Measurements from ENCODE around the gene KLHDC3. TPM values are rescaled to one million over a fixed set of nuclear protein-coding genes. Genes with fewer than 3 reads are reported as not detected.
A peak's percentile ranks its signal among the peaks of the same experiment; 100 is the strongest.

The KLHDC3 gene
- 10 to 100 TPM; 53.4 to 84.1 (median 57.3) TPM for total RNA-seq
- long read RNA-seq, donor 1, transcript KLHDC3-202 (11 exons, 1,909 nt) = major isoform, 144 of 168 reads
- long read RNA-seq, donor 1, partial matches to known transcripts = 14 of 168 reads
- long read RNA-seq, donor 1, other reads (novel, unspliced or antisense) = 10 of 168 reads
- long read RNA-seq, donor 2, transcript KLHDC3-202 (11 exons, 1,909 nt) = major isoform, 58 of 64 reads
- long read RNA-seq, donor 2, partial matches to known transcripts = 2 of 64 reads
- long read RNA-seq, donor 2, other reads (novel, unspliced or antisense) = 4 of 64 reads

- Histone ChIP-seq H3K4me1 (ENCODE audit: low read depth) (peaks cover 29% of the 10 kb centered on the region), H3K4me3 (peak within 1 kb of the TSS; percentile 31), H3K9me3 (no peaks in the 10 kb centered on the region), H3K36me3 (ENCODE audit: low read depth) (peaks cover 4% of the 10 kb centered on the region)
- ATAC-seq (peak; percentile 98), DNase-seq (peak; percentile 99)
- TF ChIP-seq, protein P1, sequence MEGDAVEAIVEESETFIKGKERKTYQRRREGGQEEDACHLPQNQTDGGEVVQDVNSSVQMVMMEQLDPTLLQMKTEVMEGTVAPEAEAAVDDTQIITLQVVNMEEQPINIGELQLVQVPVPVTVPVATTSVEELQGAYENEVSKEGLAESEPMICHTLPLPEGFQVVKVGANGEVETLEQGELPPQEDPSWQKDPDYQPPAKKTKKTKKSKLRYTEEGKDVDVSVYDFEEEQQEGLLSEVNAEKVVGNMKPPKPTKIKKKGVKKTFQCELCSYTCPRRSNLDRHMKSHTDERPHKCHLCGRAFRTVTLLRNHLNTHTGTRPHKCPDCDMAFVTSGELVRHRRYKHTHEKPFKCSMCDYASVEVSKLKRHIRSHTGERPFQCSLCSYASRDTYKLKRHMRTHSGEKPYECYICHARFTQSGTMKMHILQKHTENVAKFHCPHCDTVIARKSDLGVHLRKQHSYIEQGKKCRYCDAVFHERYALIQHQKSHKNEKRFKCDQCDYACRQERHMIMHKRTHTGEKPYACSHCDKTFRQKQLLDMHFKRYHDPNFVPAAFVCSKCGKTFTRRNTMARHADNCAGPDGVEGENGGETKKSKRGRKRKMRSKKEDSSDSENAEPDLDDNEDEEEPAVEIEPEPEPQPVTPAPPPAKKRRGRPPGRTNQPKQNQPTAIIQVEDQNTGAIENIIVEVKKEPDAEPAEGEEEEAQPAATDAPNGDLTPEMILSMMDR (IDR thresholded peaks at IDR 0.05) = no peak
- intact Hi-C loops (cut with DNase I, micrococcal nuclease) = no loop called here
Observed at GRCh38 chr6:43013843-43014433, at the start of gene KLHDC3, which contains the start of gene MEA1. Gene KLHDC3, plus strand, starts transcription at chr6:43014249. Its CDS starts 2,944 bp downstream, at chr6:43017193. Gene MEA1, minus strand, starts transcription at chr6:43013946. Its CDS starts 133 bp downstream, at chr6:43013813.

- Histone ChIP-seq H3K9me3 (no peaks in the 10 kb centered on the region), H3K4me3 (no peak overlapping the region), H3K4me1 (ENCODE audit: low read depth) (no peaks in the 10 kb centered on the region), H3K36me3 (ENCODE audit: low read depth) (no peaks in the 10 kb centered on the region)
- intact Hi-C loops (cut with DNase I, micrococcal nuclease) = no loop called here
- DNase-seq (no peak), ATAC-seq (no peak)
- TF ChIP-seq, protein P1 (IDR thresholded peaks at IDR 0.05) = no peak
Observed at GRCh38 chr6:42966571-42966970, 47.5 kb upstream of the KLHDC3 start.

GRCh38 chr6:42967228-42967627, 46.8 kb upstream of the KLHDC3 start:
- H3K4me1 ChIP-seq (ENCODE audit: low read depth) = no peaks in the 10 kb centered on the region
- no peak for DNase-seq
- intact Hi-C loops (cut with DNase I, micrococcal nuclease) = no loop called here
- TF ChIP-seq, protein P1 (IDR thresholded peaks at IDR 0.05) = no peak
- H3K4me3 ChIP-seq = no peak overlapping the region
- no peaks in the 10 kb centered on the region for H3K9me3 ChIP-seq
- ATAC-seq = no peak
- no peaks in the 10 kb centered on the region for H3K36me3 ChIP-seq (ENCODE audit: low read depth)

- DNase-seq (no peak), ATAC-seq (no peak)
- Histone ChIP-seq H3K4me1 (ENCODE audit: low read depth) (no peaks in the 10 kb centered on the region), H3K36me3 (ENCODE audit: low read depth) (no peaks in the 10 kb centered on the region), H3K4me3 (no peak overlapping the region), H3K9me3 (no peaks in the 10 kb centered on the region)
- intact Hi-C loops (cut with DNase I, micrococcal nuclease) = no loop called here
- TF ChIP-seq, protein P1 (IDR thresholded peaks at IDR 0.05) = no peak
Observed at GRCh38 chr6:42968126-42968701, 45.8 kb upstream of the KLHDC3 start.

GRCh38 chr6:42968783-42969182, 45.3 kb upstream of the KLHDC3 start:
- ATAC-seq (no peak), DNase-seq (no peak)
- intact Hi-C loops (cut with DNase I, micrococcal nuclease) = no loop called here
- no peak overlapping the region for H3K4me3 ChIP-seq
- no peaks in the 10 kb centered on the region for H3K36me3 ChIP-seq (ENCODE audit: low read depth)
- H3K4me1 ChIP-seq (ENCODE audit: low read depth) = no peaks in the 10 kb centered on the region
- TF ChIP-seq, protein P1 (IDR thresholded peaks at IDR 0.05) = no peak
- no peaks in the 10 kb centered on the region for H3K9me3 ChIP-seq

All from mucosa of descending colon (tissue), 3 donors.